Renal pelvis (tissue), 12 donors: ENCODE results near the gene VEPH1. TPM values are rescaled to one million over a fixed set of nuclear protein-coding genes. Genes with fewer than 3 reads are reported as not detected.
A peak's percentile ranks its signal among the peaks of the same experiment; 100 is the strongest.

Experiments
- DNase-seq: peaks from one replicate; pipeline ENCODE4 v3.0.0-alpha.2; 2013
- long read RNA-seq, 16 experiments: transcript quantifications; one replicate each; lab custom pipeline, GENCODE V29; 2026
- polyA plus RNA-seq, 3 donors: library from polyadenylated mRNA; unstranded; fragments of 120-200 nt; gene quantifications; one replicate each; pipeline ENCODE4 v1.2.1, GENCODE V29; 2013; ENCODE audit not compliant: insufficient read length in 3 of 3

The VEPH1 gene
- polyA plus RNA-seq = 10 to 100 TPM; 46.2 to 58.5 (median 48.9) TPM
- long read RNA-seq, donor 1, full-length matches to known transcripts = 1 of 7 reads
- long read RNA-seq, donor 1, partial matches to known transcripts = 6 of 7 reads
- long read RNA-seq, donor 1, other reads (novel, unspliced or antisense) = 0 of 7 reads
- long read RNA-seq, donor 2, partial matches to known transcripts = 32 of 35 reads
- long read RNA-seq, donor 2, other reads (novel, unspliced or antisense) = 0 of 35 reads
- long read RNA-seq, donor 3, full-length matches to known transcripts = 3 of 11 reads
- long read RNA-seq, donor 3, partial matches to known transcripts = 8 of 11 reads
- long read RNA-seq, donor 3, other reads (novel, unspliced or antisense) = 0 of 11 reads
- long read RNA-seq, donor 4, partial matches to known transcripts = 6 of 7 reads
- long read RNA-seq, donor 4, other reads (novel, unspliced or antisense) = 0 of 7 reads
- long read RNA-seq, donor 5, partial matches to known transcripts = 11 of 12 reads
- long read RNA-seq, donor 5, other reads (novel, unspliced or antisense) = 0 of 12 reads
- long read RNA-seq, donor 6, full-length matches to known transcripts = 1 of 10 reads
- long read RNA-seq, donor 6, partial matches to known transcripts = 9 of 10 reads
- long read RNA-seq, donor 6, other reads (novel, unspliced or antisense) = 0 of 10 reads
- long read RNA-seq, donor 7, partial matches to known transcripts = 11 of 14 reads
- long read RNA-seq, donor 7, other reads (novel, unspliced or antisense) = 0 of 14 reads
- long read RNA-seq, donor 8, partial matches to known transcripts = 12 of 12 reads
- long read RNA-seq, donor 8, other reads (novel, unspliced or antisense) = 0 of 12 reads
- long read RNA-seq, donor 9, full-length matches to known transcripts = 4 of 10 reads
- long read RNA-seq, donor 9, partial matches to known transcripts = 6 of 10 reads
- long read RNA-seq, donor 9, other reads (novel, unspliced or antisense) = 0 of 10 reads
- long read RNA-seq, donor 10, partial matches to known transcripts = 6 of 7 reads
- long read RNA-seq, donor 10, other reads (novel, unspliced or antisense) = 0 of 7 reads
- long read RNA-seq, donor 11, partial matches to known transcripts = 8 of 12 reads
- long read RNA-seq, donor 11, other reads (novel, unspliced or antisense) = 0 of 12 reads
- long read RNA-seq, donor 12, full-length matches to known transcripts = 6 of 27 reads
- long read RNA-seq, donor 12, partial matches to known transcripts = 21 of 27 reads
- long read RNA-seq, donor 12, other reads (novel, unspliced or antisense) = 0 of 27 reads
- long read RNA-seq, donor 13, partial matches to known transcripts = 9 of 14 reads
- long read RNA-seq, donor 13, other reads (novel, unspliced or antisense) = 0 of 14 reads
- long read RNA-seq, donor 14 = 0 reads
- long read RNA-seq, donor 15, full-length matches to known transcripts = 4 of 11 reads
- long read RNA-seq, donor 15, partial matches to known transcripts = 7 of 11 reads
- long read RNA-seq, donor 15, other reads (novel, unspliced or antisense) = 0 of 11 reads
- long read RNA-seq, donor 16, partial matches to known transcripts = 14 of 17 reads
- long read RNA-seq, donor 16, other reads (novel, unspliced or antisense) = 0 of 17 reads

GRCh38 chr3:157502916-157503595, at the start of gene VEPH1:
TSS of gene VEPH1 (minus strand) at chr3:157503416. CDS start at chr3:157495349, 8,067 bp downstream.
- DNase-seq = peak; percentile 56

GRCh38 chr3:157551961-157552360, 48.7 kb upstream of the VEPH1 start:
- DNase-seq = no peak

- no peak for DNase-seq
These were observed 46.3 kb upstream of the VEPH1 start for GRCh38 chr3:157549498-157549897.

- DNase-seq = no peak
These were observed 41.4 kb upstream of the VEPH1 start for GRCh38 chr3:157544501-157545130.

- DNase-seq = no peak
These were observed 40.4 kb upstream of the VEPH1 start for GRCh38 chr3:157543501-157544035.

- DNase-seq = peak; percentile 52
These were observed 39.7 kb upstream of the VEPH1 start for GRCh38 chr3:157542711-157543500.

- DNase-seq = no peak
These were observed 38.5 kb upstream of the VEPH1 start for GRCh38 chr3:157541506-157542236.

GRCh38 chr3:157540656-157541055, 37.4 kb upstream of the VEPH1 start:
- no peak for DNase-seq

- DNase-seq = no peak
These were observed 32.5 kb upstream of the VEPH1 start for GRCh38 chr3:157535667-157536066.

GRCh38 chr3:157534725-157535161, 31.5 kb upstream of the VEPH1 start:
- no peak for DNase-seq

- no peak for DNase-seq
These were observed 30.3 kb upstream of the VEPH1 start for GRCh38 chr3:157533298-157534070.

- DNase-seq = peak; percentile 86
These were observed 29.5 kb upstream of the VEPH1 start for GRCh38 chr3:157532529-157533297.

- no peak for DNase-seq
These were observed 28.6 kb upstream of the VEPH1 start for GRCh38 chr3:157531771-157532170.

GRCh38 chr3:157531301-157531660, 28.1 kb upstream of the VEPH1 start:
- DNase-seq = no peak

GRCh38 chr3:157530637-157531300, 27.6 kb upstream of the VEPH1 start:
- no peak for DNase-seq

- no peak for DNase-seq
These were observed 26.5 kb upstream of the VEPH1 start for GRCh38 chr3:157529751-157530150.
